Stimulated activated CD4-positive, alpha-beta T cell treated with anti-CD3 and anti-CD28 coated beads, Interleukin-4, amount 100 ng/mL, for 48 hours (primary cell): ENCODE measurements around the gene ASB18.
"Not testable (repeated sequence)": the region's sequence is repeated elsewhere in the genome, so short reads cannot be mapped to it uniquely, and the experiment has no call there.

Experiments
- DNase-seq, 2 donors: peaks; one replicate each; pipeline ENCODE4 v3.0.0-alpha.2; 2020; ENCODE audit warnings: low read depth in 2 of 2

The ASB18 gene

GRCh38 chr2:236264256-236264655 is at the start of gene ASB18:
ASB18 (minus strand) TSS chr2:236264406; CDS start chr2:236264345, 61 bp downstream.
- DNase-seq: no peak

GRCh38 chr2:236311286-236311685 is 47.1 kb upstream of the ASB18 start:
- DNase-seq: no peak

GRCh38 chr2:236309669-236310029 is 45.4 kb upstream of the ASB18 start:
- DNase-seq: no peak

- no peak for DNase-seq
Observed at GRCh38 chr2:236308855-236309668, 44.9 kb upstream of the ASB18 start.

GRCh38 chr2:236307641-236308040 is 43.4 kb upstream of the ASB18 start:
- DNase-seq: no peak

- DNase-seq: no peak
Observed at GRCh38 chr2:236306825-236307540, 42.8 kb upstream of the ASB18 start.

GRCh38 chr2:236305964-236306605 is 41.9 kb upstream of the ASB18 start:
- DNase-seq: no peak

- DNase-seq: no peak
Observed at GRCh38 chr2:236305531-236305930, 41.3 kb upstream of the ASB18 start.

- DNase-seq: no peak
Observed at GRCh38 chr2:236303935-236304334, 39.7 kb upstream of the ASB18 start.

GRCh38 chr2:236302555-236302954 is 38.3 kb upstream of the ASB18 start:
- no peak for DNase-seq

GRCh38 chr2:236298924-236299475 is 34.8 kb upstream of the ASB18 start:
- no peak for DNase-seq

- no peak for DNase-seq
Observed at GRCh38 chr2:236295481-236295880, 31.3 kb upstream of the ASB18 start.

- DNase-seq: no peak
Observed at GRCh38 chr2:236294647-236295046, 30.4 kb upstream of the ASB18 start.

- no peak for DNase-seq
Observed at GRCh38 chr2:236293241-236293810, 29.1 kb upstream of the ASB18 start.

GRCh38 chr2:236291911-236292310 is 27.7 kb upstream of the ASB18 start:
- DNase-seq: no peak

- DNase-seq: no peak
Observed at GRCh38 chr2:236291476-236291875, 27.3 kb upstream of the ASB18 start.

GRCh38 chr2:236290742-236291425 is 26.7 kb upstream of the ASB18 start:
- DNase-seq: no peak

- no peak for DNase-seq
Observed at GRCh38 chr2:236289766-236290462, 25.7 kb upstream of the ASB18 start.

- not testable (repeated sequence) for DNase-seq
Observed at GRCh38 chr2:236288373-236288772, 24.2 kb upstream of the ASB18 start.

GRCh38 chr2:236287656-236288055 is 23.4 kb upstream of the ASB18 start:
- DNase-seq: no peak
